Stimulated activated naive CD4-positive, alpha-beta T cell treated with Interleukin-2 at 50 U/mL for 16 hours (primary cell): ENCODE results near the gene COBL.

Experiments
- DNase-seq: peaks from one replicate; lab custom pipeline; 2025; lab: John Stamatoyannopoulos, UW

The COBL gene

DNA sequence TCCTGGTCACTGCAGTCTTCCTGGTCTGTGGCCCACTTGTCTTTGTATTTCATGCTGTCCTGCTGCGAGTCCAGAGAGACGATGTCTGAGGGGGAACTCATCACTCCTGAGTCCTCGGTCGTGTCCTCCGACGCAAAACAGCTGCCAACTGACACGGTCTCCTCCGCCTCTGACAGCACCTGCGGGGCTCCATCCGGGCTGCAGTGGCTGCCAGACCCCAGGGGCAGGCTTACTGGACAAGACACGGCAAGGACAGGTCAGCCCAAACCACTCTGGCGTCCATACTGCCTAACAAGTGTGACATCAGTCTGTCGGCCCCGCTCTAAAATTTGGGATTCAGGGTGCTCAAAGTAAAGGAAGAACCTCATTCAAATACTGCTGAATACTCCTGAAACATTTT lies 273.1 kb downstream of the COBL start:
- DNase-seq = no peak

DNA sequence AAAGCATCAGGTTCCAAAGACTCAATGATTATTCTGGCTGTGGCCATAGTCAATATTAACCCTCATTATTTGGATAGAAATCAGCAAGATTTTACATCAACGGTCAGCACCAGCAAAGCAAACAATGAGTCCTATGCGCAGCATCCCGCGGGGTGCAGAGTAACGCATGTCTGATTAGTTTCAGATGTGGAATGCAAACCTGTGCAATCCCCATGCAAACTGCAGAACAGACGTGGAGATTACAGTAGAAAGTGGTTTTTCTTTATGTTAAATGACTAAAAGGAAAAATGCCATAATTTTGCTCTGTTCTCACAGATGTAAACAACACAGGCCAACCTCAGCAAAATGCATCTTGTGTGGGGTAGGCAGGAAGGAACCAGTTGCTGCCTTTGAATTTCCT lies 275.8 kb downstream of the COBL start:
- no peak for DNase-seq

DNA sequence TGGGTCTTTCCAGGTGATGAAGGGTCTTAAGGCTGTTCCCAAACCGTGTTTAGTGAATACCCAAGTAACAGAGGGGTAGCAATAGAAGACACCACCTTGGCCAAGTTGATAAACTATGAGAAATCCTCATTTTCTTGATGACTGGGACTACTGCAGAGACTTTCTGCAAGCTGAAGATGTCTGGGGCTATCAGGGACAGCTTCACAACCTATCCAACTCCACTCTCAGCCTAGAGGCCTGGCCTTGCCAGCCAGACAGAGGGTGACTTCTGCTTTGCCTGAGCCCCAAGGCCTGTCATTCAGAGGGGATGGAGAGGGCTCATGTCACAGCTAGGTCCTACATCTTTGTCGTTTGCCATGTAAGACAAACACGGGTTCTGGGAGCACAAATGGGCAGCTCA lies 278.0 kb downstream of the COBL start:
- DNase-seq = no peak

DNA sequence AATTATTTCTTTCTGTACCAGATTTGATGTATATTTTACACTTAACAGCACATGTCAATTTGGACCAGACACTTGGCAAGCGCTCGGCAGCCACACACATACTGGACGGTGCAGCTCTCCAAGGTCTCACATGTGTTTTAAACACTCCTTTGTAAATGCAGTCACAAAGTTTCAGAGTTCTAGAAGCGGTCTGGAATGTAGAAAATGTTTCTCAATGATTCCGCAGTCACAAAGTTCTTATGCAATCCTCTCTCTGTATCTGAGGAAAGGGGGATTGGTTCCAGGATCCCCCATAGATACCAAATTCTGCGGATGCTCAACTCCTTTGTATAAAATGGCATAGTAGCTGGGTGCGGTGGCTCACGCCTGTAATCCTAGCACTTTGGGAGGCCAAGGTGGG lies 280.9 kb downstream of the COBL start:
- DNase-seq = no peak

DNA sequence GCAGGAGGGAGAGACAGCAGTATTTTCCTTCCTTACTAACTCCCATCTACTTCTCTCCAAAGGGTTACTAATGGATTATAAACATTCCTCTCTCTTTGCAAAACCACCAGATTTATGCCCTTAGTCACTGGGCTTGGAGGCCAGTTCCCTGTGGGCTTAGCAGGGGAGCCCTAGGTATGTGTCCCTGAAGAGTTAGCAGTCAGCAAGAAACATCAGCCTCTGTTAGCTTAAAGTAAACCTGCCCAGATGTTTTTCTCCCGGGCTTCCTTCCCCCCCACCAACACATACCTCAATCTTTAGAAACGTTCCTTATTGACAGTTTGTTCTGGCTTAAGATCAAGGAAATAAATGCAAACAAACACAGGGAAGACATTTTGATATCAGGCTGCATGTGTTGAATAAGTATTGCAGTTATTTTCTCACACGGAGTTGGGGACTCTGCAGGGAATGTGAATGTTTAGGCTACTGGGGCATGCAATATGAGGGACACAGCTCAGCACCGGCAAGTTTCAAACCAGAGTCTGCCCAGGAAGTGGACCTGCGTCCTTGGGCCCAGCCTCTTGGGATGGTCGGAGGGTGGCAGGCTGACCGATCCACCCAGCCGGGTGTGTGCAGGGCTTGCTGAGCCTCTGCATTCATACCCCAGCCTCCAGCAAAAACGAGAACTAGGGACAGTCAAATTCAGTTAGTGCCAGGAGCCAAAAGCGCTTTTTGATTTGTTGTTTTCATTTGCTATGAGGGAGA lies 281.9 kb downstream of the COBL start:
- no peak for DNase-seq

DNA sequence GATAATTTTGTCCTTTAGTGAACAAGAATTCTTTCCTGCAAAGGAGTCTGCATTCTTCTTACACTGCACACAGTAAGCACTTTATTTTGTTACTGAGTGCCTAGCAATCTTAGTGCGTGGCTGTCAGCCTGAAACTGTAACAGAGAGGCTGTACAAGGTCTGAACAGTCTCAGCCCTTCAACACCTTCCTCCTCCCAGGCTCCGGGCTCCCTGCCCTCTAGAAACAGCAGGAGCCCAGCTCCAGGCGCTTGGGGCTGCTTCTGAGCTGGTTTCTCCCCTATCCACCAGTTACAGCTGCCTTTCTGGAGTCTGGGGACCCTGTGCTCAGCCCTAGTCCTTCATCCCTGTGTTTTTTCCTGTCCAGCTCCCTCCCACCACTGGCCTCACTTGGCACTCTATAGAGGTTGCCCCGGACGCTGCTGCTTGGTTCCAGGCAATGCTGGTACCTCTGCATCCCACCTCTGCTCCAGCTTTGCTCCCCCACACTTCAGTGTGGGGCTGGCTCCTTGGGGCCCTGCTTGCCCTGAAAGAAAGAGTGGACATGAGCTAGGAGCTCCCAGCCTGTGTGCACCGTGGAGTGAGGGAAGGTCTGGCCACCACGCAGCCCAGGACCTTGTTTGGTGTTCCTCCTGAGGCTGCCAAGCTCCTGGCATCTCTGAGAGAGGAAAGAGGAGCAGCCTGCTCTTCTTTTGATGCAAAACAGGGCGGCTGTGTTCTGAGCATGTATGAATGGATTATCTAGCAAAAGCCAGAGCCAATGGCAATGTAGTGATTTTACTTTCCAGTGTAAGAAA lies 282.7 kb downstream of the COBL start:
- DNase-seq = no peak

DNA sequence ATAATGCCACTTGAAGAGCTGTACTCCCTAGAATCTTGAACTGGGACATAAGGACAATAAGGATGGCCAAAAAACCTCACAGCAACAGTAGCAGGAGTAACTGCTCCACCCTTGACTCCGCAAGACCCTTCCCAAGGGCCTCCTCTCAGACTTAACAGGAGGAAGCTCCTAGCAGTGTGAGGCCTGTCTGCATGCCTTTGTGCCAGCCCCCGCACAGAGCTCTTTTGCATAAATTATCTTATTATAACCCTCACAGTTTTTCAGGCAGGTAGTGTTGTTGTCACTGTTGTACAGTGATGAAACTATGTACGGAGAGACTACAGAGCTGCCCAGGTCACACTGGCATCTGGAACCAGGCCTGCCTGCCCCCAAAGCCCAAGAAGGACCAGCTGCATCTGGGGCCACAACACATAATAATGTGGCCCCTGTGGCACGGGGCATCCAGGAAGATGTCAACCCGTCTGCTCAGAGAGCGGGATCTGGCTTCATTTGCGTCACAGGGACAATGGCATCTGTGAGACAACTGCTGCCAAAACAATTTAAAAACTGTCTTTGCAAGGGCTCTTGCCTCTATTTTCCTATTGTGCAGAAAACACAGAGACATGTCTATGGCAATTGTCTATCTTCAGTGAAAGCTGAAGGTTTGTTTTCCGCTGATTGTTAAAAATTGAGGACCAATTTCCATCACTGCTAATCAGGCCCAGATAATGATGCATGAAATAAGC lies 284.7 kb downstream of the COBL start:
- DNase-seq = no peak

DNA sequence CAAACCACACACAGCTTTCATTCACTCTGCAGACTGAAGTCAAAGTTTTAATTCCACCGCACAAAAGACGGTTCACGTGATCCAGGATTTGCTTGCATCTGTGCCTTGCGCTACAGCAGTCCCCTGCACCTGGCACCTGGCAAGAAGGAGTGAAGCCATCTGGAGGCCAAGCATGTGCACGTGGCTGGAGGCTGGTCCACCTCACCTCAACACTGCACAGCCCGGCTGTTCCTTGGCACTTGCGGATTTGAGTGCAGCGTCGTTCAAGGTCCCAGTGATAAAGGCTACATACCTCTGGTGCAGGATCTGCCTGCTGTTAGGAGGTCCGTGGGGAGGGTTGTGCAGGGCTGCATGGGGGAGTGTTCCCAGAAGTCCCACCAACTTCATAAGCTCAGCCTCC lies 285.4 kb downstream of the COBL start:
- DNase-seq = no peak

DNA sequence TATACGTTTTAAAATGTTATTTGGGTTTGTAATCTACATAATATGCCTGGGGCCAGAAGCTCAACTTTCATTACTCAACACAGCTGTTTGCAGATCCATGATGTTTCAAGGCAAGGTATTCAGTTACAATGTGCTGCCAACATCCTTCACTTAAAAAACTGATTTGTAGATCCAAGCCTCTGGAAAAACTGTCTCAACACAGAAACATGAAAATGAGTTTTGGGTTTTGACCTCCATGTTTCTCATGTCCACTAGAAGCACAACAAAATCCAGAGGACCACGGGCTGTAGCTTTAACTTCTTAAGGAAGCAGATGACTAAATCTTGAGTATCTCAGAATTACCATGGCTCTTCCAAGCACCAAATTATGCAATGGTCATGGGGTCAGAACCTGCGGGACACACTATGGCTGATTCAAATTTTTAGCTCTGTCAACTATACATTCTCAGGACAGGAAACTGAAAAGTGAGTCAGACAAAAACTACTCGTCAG lies 286.9 kb downstream of the COBL start:
- DNase-seq = no peak

DNA sequence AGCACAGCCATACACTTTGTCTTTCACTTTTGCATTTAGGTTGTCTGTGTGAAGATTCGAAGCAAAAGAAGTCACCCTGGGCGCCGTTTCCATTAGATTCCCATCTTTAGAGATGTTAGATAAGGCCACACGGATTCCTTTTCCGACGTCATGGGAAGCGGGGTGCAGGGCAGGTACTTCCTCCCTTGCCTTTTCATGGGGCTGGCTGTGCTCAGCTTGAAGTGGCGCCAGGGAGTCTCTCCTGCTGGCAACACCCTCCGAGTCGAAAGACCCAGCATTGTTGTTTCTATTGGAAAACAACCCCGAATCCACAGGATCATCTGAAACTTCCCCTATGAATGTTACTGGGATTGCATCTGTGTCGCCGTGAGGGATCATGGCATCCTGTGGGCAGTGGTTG lies 287.5 kb downstream of the COBL start:
- no peak for DNase-seq

DNA sequence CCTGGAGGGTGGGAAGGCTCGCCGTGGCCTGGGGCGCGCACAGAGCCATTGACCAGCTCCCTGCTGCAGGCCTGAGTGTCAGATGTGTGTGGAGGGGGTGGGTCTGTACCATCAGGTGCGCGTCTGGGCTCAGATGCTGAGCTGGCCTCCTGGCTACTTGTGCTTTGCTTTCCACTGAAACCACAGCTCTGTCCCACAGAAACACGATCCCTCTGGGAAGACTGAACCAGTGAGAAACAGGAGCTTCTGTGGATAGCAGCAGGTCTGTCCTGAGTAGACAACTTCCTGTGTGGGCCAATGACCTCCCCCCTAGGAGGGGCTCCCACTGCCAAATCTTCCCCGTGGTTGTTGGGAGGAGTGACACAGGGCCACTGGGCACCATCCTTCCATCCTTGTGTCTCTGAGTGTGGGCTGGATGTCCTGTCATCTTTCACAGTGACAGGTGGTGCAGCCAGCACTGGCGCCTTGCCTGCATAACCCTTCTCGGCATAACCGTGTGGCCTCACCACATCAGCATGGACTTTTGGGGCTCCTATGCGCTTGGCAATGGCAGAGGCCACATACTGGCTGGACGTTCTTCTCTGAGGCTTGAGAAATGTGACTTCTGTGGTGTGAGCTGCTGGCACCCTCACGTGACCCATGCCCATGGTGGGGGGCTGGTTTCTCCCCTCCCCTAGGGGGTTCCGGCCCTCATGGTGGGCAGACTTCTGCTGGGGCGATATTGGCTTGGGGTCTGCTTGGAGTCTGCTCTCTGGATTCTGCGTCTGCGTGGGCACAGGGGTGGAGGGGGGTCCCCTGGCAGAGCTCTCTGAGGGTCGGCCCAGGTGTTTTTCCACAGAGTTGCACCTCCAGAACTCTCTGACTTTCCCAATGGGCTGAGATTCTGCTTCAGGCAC lies 288.4 kb downstream of the COBL start:
- DNase-seq = no peak

DNA sequence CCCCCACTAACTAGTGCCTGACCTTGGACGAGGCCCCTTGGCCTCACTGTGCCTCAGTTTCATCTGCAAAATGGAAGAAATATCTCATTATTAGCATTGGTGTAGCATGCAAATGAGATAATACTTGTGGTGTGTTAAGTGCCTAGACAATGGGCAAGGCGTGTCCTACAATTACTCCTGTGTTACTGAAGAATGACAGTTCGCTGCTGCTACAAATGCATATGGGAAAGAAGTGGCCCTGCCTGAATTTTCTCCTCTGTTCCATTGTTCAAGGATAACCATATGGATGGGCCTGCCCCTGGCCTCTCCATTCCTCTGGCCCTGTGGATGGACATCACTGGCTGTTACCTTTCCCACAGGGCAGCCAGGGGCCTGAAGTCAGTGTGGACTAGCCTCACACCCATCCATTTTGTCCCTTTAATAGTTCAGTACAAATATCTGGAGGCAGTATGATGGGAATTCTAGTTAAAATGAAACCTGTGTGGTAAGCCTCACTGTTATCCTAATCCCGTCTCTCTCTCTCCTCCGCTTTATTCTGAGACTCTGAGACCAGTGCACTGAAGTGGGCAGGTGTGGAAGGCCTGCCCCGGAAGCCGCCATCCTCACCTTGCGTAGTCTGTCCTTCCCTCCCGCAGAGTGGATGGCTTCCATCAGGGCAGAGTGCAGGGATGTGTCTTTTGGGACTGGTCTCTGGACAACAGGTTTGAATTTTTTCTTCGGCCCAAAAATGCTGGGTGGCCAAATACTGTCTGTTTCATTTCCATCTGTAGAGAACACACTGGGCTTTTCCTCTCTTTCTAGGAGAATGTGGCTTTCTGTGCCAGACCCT lies 289.3 kb downstream of the COBL start:
- DNase-seq = no peak

DNA sequence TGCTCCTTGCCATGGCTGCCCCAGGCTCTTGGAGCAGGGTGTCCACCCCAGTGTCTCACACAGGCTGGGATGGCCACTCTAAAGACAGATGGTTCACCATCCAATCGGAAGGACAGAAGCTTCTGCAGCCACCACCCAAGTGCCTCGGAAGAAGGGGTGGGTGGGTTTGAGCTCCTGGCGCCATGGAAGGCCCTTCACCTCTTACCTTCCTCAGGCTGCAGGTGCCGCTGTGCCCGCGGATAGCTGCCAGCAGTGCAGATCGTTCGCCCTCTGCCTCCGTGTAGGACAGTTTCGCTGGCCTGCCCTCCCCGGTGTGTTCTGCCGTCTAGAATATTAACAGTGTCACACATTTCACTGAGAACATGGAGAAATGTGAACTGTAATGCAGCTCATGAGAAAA lies 290.3 kb downstream of the COBL start:
- DNase-seq = no peak

DNA sequence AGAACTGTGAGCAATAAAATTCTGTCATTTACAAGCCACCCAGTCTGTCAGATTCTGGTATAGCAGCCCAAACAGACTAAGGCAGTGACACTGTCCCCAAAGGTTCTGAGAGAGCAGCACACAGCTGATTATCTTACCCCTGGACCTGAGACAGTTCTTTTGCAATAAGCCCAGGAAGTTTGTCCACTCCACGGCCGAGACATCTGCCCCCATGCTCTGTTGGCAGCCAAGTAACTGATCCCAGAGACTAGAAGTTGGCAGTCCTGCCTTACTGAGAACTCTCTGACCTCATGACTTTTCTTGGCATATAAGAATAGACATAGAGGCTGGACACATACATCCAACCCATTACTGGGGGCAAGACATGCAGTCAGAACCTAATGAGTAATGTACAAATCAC lies 290.9 kb downstream of the COBL start:
- no peak for DNase-seq

DNA sequence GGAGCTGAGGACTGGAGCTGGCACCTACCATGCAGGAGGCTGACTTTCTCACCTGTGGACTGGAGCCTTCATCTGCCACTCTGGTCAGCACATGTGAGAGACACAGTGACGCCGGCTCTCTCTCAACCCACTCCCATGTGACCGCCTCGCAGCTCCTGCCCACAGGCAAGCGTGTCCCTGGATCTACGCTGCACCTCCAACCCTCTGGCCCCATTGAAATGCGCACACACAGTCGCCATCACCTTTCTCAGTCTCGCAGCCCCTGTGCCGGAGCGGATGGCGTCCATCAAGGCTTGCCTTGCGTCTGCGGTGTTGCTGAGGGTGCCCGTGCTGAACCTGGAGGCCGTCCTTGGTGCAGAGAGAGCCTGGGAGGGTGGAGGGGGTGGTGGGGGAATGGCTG lies 291.7 kb downstream of the COBL start:
- no peak for DNase-seq

DNA sequence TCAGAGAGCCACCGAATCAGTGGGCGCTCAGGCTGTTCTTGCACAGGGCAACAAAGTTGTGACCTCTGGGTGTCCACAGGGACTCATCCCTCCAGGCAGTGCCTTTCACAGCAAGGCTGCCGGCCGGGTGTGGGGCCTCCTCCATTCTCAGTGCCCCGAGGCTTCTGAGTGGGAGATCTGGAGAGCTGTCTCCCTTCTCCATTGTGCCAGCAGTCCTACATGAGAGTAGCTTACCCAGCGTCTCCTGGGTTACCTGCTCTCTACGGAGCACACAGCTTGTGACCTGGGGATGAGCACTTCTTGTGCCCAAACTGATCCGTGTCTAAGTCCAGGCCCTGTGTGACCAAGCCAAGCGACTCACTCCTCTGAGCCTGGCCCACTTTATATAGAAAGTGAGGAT lies 293.1 kb downstream of the COBL start:
- no peak for DNase-seq

DNA sequence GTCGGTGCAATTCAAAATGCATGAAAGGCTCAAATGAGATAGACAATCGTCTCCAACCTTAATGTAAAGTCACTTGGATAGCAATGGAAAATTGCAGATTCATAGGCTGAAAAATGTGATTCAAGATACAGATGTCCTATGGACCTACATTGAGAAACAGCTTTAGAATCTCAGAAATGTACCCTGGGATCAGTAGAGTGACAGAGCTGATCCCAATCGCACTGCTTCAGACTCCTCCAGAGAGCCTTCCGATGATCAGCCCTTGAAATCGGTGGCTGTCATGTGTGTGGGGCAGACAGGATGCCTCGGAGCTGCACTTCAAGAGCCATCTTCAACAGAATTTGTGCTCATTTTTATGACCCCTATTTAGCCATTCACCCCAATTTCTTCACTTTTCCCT lies 293.8 kb downstream of the COBL start:
- DNase-seq = no peak

DNA sequence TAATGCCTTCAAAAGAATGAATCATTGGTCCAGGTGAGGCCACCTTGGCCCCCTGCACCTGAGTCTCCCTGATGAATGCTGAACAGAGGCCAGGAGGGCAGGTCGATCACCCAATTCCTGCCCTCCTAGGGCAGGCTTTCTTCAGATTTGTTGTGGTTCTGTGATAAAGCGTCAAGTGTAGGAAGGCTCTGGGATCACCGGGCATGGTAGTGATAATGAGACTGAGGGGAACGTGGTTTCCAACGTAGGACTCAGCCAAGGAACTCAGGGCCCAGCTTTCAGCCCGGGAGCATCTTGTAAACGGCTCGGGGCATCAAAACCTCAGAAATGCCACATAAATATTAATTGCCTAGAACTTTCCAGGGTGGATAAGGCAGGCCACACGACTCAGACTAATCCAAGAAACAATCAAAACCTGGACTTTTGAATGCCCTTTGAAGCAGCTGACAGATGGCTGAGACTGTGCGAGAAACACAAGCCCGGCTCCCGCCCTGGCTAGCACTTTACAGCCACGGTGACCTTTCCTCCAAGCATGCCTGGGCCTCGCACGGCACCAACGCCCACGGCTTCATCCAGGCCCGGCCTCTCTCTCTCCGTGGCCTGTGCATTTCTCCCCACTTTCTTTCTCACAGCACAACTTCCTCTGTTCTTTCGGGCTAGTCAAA lies 294.6 kb downstream of the COBL start:
- DNase-seq = no peak

DNA sequence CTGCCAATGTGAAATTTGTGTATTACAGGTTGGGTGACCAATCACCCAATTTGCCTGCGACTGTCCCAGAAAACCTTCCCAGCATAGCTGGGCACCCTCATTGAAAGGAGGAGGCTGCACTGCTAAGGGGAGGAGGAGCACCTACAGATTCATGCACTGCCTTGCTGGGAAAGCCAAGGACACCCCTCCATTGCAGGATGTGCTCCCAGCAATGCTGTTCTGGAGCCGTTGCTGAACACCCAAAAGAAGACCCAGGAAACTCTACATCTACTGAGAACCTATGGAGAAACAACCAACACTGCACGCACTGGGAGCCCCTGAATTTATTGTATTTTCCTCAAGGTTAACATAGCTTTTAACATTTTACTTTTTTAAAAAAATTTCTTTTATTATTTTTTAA lies 295.7 kb downstream of the COBL start:
- DNase-seq = no peak
